OCI-LY7 (cell line): ENCODE measurements around the gene ISOC1.

Experiments used
- CTCF ChIP-seq: fragments of 200-600 bp; sonication (generic); conservative IDR thresholded peaks from 2 replicates; pipeline ENCODE4 v1.5.1; 2014; ENCODE audit warnings: mild to moderate bottlenecking, antibody characterized with exemption, low read length, moderate library complexity, mixed read lengths
- EZH2phosphoT487 ChIP-seq: fragments of 200-600 bp; sonication (generic); IDR thresholded peaks from 2 replicates; pipeline ENCODE4 v1.6.1; 2018; ENCODE audit warnings: low read depth, borderline replicate concordance, mild to moderate bottlenecking, mixed run types, antibody characterized with exemption, low read length, moderate library complexity, mixed read lengths

DNA sequence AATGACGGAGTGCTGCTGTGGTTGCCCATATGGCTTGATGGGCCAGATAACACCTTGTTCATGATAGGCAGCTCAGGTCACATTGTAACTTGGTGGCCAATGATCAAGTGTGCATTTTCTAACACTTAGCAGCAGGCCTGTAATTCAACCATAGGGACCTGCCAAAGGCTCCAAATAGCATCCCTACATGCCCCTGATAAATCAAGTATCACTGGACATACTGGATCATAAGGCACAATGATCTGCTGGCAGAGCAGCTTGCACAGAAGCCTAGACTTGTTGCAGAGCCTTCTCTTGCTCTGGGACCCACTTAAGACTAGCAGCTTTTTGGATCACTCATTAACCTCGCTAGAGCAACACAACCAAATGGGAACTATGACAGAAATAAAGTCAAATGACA, 46.0 kb upstream of the ISOC1 start:
- TF ChIP-seq CTCF (no peak), EZH2phosphoT487 (no peak)
